GM12878 (cell line): ENCODE data around the gene CFAP61. TPM values are rescaled to one million over a fixed set of nuclear protein-coding genes. Genes with fewer than 3 reads are reported as not detected.

Experiments
- ATAC-seq: fragments of 200-7000 bp; cut with Tn5 transposase; 3 replicates; pipeline ENCODE4 v1.9.1; 2020; ENCODE audit warnings: mild to moderate bottlenecking, moderate library complexity
- BruUV-seq: library from RNA; stranded (reverse); fragments of 400-500 nt; replicated peaks from 2 replicates; lab custom pipeline; 2021; lab: Mats Ljungman, UMichigan
- CTCF ChIA-PET: fragments of 300-600 bp; sonication (Branson Sonifier 250); formaldehyde crosslinking; extraction: SDS; loops from one replicate; lab custom pipeline; 2021; ENCODE audit warnings: inconsistent platforms; lab: Yijun Ruan, JAX
- POLR2A ChIA-PET: fragments of 350-600 bp; formaldehyde crosslinking; extraction: SDS; loops from one replicate; lab custom pipeline; 2021; ENCODE audit warnings: inconsistent platforms; lab: Charles Lee
- RAD21 ChIA-PET: fragments of 300-600 bp; sonication (Branson Sonifier 250); formaldehyde crosslinking; loops from one replicate; lab custom pipeline; 2023; ENCODE audit warnings: antibody characterized with exemption; ENCODE audit not compliant: unreplicated experiment; lab: Charles Lee
- SMC1A ChIA-PET: fragments of 300-600 bp; sonication (Branson Sonifier 250); formaldehyde crosslinking; loops from one replicate; lab custom pipeline; 2023; ENCODE audit not compliant: unreplicated experiment, uncharacterized antibody; lab: Charles Lee
- DNase-seq: peaks from one replicate; pipeline ENCODE4 v3.0.0-alpha.2; 2011; ENCODE audit warnings: low read depth, low spot score
- FAIRE-seq: peaks from 3 replicates; lab custom pipeline; 2011; peaks lifted over from hg19 to GRCh38; lab: Jason Lieb, UNC
- H2AFZ ChIP-seq: 2 replicates; pipeline ENCODE4 v1.6.0; 2011; ENCODE audit warnings: low read depth, low read length, control low read depth; ENCODE audit not compliant: control insufficient read depth
- H3K27ac ChIP-seq: 2 replicates; pipeline ENCODE4 v1.5.1; 2011; ENCODE audit warnings: control low read depth; ENCODE audit not compliant: control insufficient read depth, insufficient read depth
- H3K27me3 ChIP-seq, 2 experiments: replicated peaks in 1 of 2; 2 replicates each; pipeline versions ENCODE4 v1.6.0 to v1.6.1; 2011; ENCODE audit warnings: low read length in 1 of 2; ENCODE audit not compliant: control insufficient read depth in 2 of 2, insufficient read depth in 2 of 2
- H3K36me3 ChIP-seq, 2 experiments: 2 replicates each; pipeline ENCODE4 v1.5.1; 2011; ENCODE audit warnings: low read length in 1 of 2; ENCODE audit not compliant: control insufficient read depth in 2 of 2, insufficient read depth in 2 of 2
- H3K4me1 ChIP-seq: 2 replicates; pipeline ENCODE4 v1.6.1; 2011; ENCODE audit warnings: mild to moderate bottlenecking, low read length, moderate library complexity, mixed read lengths; ENCODE audit not compliant: control insufficient read depth, insufficient read depth
- H3K4me2 ChIP-seq: 2 replicates; pipeline ENCODE4 v1.6.0; 2011; ENCODE audit warnings: control low read depth; ENCODE audit not compliant: control insufficient read depth, insufficient read depth
- H3K4me3 ChIP-seq: fragments of 200-600 bp; sonication (generic); 2 replicates; pipeline ENCODE4 v1.5.1; 2016
- H3K79me2 ChIP-seq: 2 replicates; pipeline ENCODE4 v1.6.0; 2011; ENCODE audit warnings: low read length; ENCODE audit not compliant: control insufficient read depth, insufficient read depth
- H3K9ac ChIP-seq: 2 replicates; pipeline ENCODE4 v1.8.0; 2011; ENCODE audit warnings: low read length, control low read depth, mixed read lengths; ENCODE audit not compliant: control insufficient read depth, insufficient read depth
- H3K9me3 ChIP-seq: replicated peaks from 3 replicates; pipeline ENCODE4 v1.5.1; 2011; ENCODE audit warnings: mild to moderate bottlenecking, low read length; ENCODE audit not compliant: control insufficient read depth, insufficient read depth
- H4K20me1 ChIP-seq: 2 replicates; pipeline ENCODE4 v1.6.0; 2011; ENCODE audit not compliant: control insufficient read depth, insufficient read depth
- EP300 ChIP-seq, 2 experiments: fragments of 150-350 bp in 1 of 2; IDR thresholded peaks; 2 replicates each; pipeline ENCODE4 v1.6.1; 2011 to 2012; ENCODE audit warnings: low read depth in 2 of 2, low read length in 2 of 2, borderline replicate concordance in 1 of 2, improper control_type of control experiment in 1 of 2, inconsistent platforms in 1 of 2; ENCODE audit not compliant: control insufficient read depth in 1 of 2
- ETV6 ChIP-seq, 2 experiments: fragments of 450-650 bp in 1 of 2; IDR thresholded peaks in 1 of 2; conservative IDR thresholded peaks in 1 of 2; 2 replicates each; pipeline ENCODE4 v1.6.1; 2014; ENCODE audit warnings: antibody characterized with exemption in 1 of 2, borderline replicate concordance in 1 of 2, low read depth in 1 of 2, mild to moderate bottlenecking in 1 of 2, moderate library complexity in 1 of 2
- EZH2 ChIP-seq: IDR thresholded peaks from 2 replicates; pipeline ENCODE4 v1.6.1; 2012; ENCODE audit warnings: low read depth, mild to moderate bottlenecking, control low read depth, inconsistent platforms, low read length, borderline replicate concordance; ENCODE audit not compliant: control insufficient read depth
- FOXK2 ChIP-seq: fragments of 450-650 bp; IDR thresholded peaks from 2 replicates; pipeline ENCODE4 v1.6.1; 2017; ENCODE audit warnings: mild to moderate bottlenecking, moderate library complexity
- GATAD2B ChIP-seq: fragments of 450-650 bp; conservative IDR thresholded peaks from 2 replicates; pipeline ENCODE4 v1.6.1; 2017; ENCODE audit warnings: low read depth, mild to moderate bottlenecking, moderate library complexity
- IKZF2 ChIP-seq, 2 experiments: fragments of 450-650 bp; IDR thresholded peaks; 2 replicates each; pipeline ENCODE4 v1.6.1; 2017; ENCODE audit warnings: mild to moderate bottlenecking in 2 of 2, moderate library complexity in 2 of 2
- KDM1A ChIP-seq: fragments of 200-600 bp; sonication (generic); IDR thresholded peaks from 2 replicates; pipeline ENCODE4 v1.6.1; 2016; ENCODE audit warnings: borderline replicate concordance
- KLF5 ChIP-seq: fragments of 450-650 bp; IDR thresholded peaks from 2 replicates; pipeline ENCODE4 v1.6.1; 2014; ENCODE audit warnings: mild to moderate bottlenecking; ENCODE audit not compliant: partially characterized antibody
- NBN ChIP-seq: fragments of 450-650 bp; IDR thresholded peaks from 2 replicates; pipeline ENCODE4 v1.6.1; 2016
- NFYB ChIP-seq: IDR thresholded peaks from 2 replicates; pipeline ENCODE4 v1.6.1; 2011; ENCODE audit warnings: low read depth, mild to moderate bottlenecking, low read length, improper control_type of control experiment, moderate library complexity; ENCODE audit not compliant: insufficient read depth
- POLR2AphosphoS2 ChIP-seq: IDR thresholded peaks from 2 replicates; pipeline ENCODE4 v1.6.1; 2011; ENCODE audit warnings: low read depth, mild to moderate bottlenecking, low read length, improper control_type of control experiment, moderate library complexity
- RAD21 ChIP-seq: IDR thresholded peaks from 2 replicates; pipeline ENCODE4 v1.6.1; 2011; ENCODE audit warnings: mild to moderate bottlenecking, low read depth, low read length, moderate library complexity; ENCODE audit not compliant: insufficient read depth
- RELA ChIP-seq: fragments of 450-650 bp; IDR thresholded peaks from 2 replicates; pipeline ENCODE4 v1.8.0; 2014; ENCODE audit warnings: borderline replicate concordance; ENCODE audit not compliant: partially characterized antibody
- SIX5 ChIP-seq: IDR thresholded peaks from 2 replicates; pipeline ENCODE4 v1.6.1; 2011; ENCODE audit warnings: mild to moderate bottlenecking, low read depth, low read length, moderate library complexity; ENCODE audit not compliant: severe bottlenecking
- SMAD1 ChIP-seq: fragments of 450-650 bp; IDR thresholded peaks from 2 replicates; pipeline ENCODE4 v1.6.1; 2018; ENCODE audit warnings: mild to moderate bottlenecking, low read depth; ENCODE audit not compliant: partially characterized antibody
- SUZ12 ChIP-seq: fragments of 200-600 bp; sonication (generic); IDR thresholded peaks from one replicate; pipeline ENCODE4 v1.6.1; 2018; ENCODE audit warnings: antibody characterized with exemption, mild to moderate bottlenecking; ENCODE audit not compliant: unreplicated experiment
- YY1 ChIP-seq: IDR thresholded peaks from 2 replicates; pipeline ENCODE4 v1.6.1; 2011; ENCODE audit warnings: low read depth, mild to moderate bottlenecking, low read length
- ZBED1 ChIP-seq: IDR thresholded peaks from 2 replicates; pipeline ENCODE4 v1.6.1; 2016; ENCODE audit warnings: borderline replicate concordance
- WGBS: methylation state at CpG from one replicate; pipeline ENCODE4 v1.1.6; 2016; ENCODE audit warnings: low lambda C conversion rate; ENCODE audit not compliant: insufficient replicate concordance, insufficient coverage; ENCODE audit errors: missing lambda C conversion rate; 5-methylcytosine and 5-hydroxymethylcytosine counted together
- in situ Hi-C: fragments of 300-500 bp; cut with MboI; formaldehyde crosslinking; loops from 9 replicates; pipeline ENCODE4 v1.14.3; 2018; ENCODE audit warnings: mixed read lengths
- intact Hi-C: fragments of 100-400 bp; cut with micrococcal nuclease; formaldehyde crosslinking; loops from one replicate; pipeline ENCODE4 v1.14.2; 2022; ENCODE audit not compliant: unreplicated experiment
- polyA plus RNA-seq, 11 experiments: library from polyadenylated mRNA; depleted of rRNA in 4 of 11; unstranded in 6 of 11; stranded (reverse) in 5 of 11; fragments of >200 nt; fragmentation: Nextera tagmentation in 4 of 11; fragmentation: Illumina TruSeq in 1 of 11; extraction: Ambion mirVana in 4 of 11; extraction: Trizol in 1 of 11; gene quantifications; 1 replicate in 1 of 11; 2 replicates in 10 of 11; pipeline versions ENCODE4 v1.2.1 to v1.2.3, GENCODE V29; 2011 to 2016; ENCODE audit warnings: inconsistent platforms in 2 of 11, missing spikeins in 2 of 11, low read depth in 1 of 11
- total RNA-seq, 4 experiments: library from RNA; depleted of rRNA in 3 of 4; stranded (reverse); fragments of >200 nt in 3 of 4; fragmentation: Illumina TruSeq in 1 of 4; extraction: Trizol in 1 of 4; gene quantifications; 2 replicates each; pipeline versions ENCODE4 v1.2.1 to v1.2.3, GENCODE V29; 2013 to 2021
- TF ChIP-seq, protein P1 (sequence below): fragments of 450-650 bp; formaldehyde crosslinking; IDR thresholded peaks from 2 replicates; pipeline ENCODE4 v1.4.0; 2020; ENCODE audit warnings: mild to moderate bottlenecking, moderate library complexity
- TF ChIP-seq, protein P2 (sequence below): fragments of 450-650 bp; IDR thresholded peaks from 2 replicates; pipeline ENCODE4 v1.6.1; 2017; ENCODE audit warnings: borderline replicate concordance

Gene CFAP61
- total and polyA plus RNA-seq, 10 of the 15 experiments (the other 5 are each of a cell fraction or from before 2014, with no cell fraction given): 0.11 to 0.41 (median 0.24) TPM; not detected in 7

- no peak overlapping the region for H3K9ac ChIP-seq
- POLR2A ChIA-PET: no interaction called here
- H3K4me1 ChIP-seq: no peaks in the 10 kb centered on the region
- RAD21 ChIA-PET: no interaction called here
- H4K20me1 ChIP-seq: no peaks in the 10 kb centered on the region
- no peak overlapping the region for H2AFZ ChIP-seq
- no peaks in the 10 kb centered on the region for H3K27me3 ChIP-seq
- H3K36me3 ChIP-seq: no peaks in the 10 kb centered on the region
- no peak for ATAC-seq
- CTCF ChIA-PET: interaction anchor here (0.7 kb wide), 1 partner anchor 937 kb away, joined by 3 read pairs; no protein-coding TSS in a partner anchor
- TF ChIP-seq EZH2 (no peak), SIX5 (no peak), KLF5 (no peak), YY1 (no peak), SMAD1 (no peak), RAD21 (no peak), FOXK2 (no peak), EP300 (IDR thresholded peaks at IDR 0.05; ENCODE audit: borderline replicate concordance in 1 of 2, control insufficient read depth in 1 of 2, low read depth in 2 of 2, low read length in 2 of 2) (no peak), IKZF2 (IDR thresholded peaks at IDR 0.05) (no peak), RELA (no peak), NBN (no peak), SUZ12 (no peak), ZBED1 (no peak), POLR2AphosphoS2 (no peak), NFYB (no peak), KDM1A (no peak), GATAD2B (no peak), ETV6 (conservative IDR thresholded peaks at IDR 0.05 in 1 of 2, IDR thresholded peaks at IDR 0.05 in 1 of 2; ENCODE audit: borderline replicate concordance in 1 of 2, low read depth in 1 of 2) (no peak)
- TF ChIP-seq, protein P1, sequence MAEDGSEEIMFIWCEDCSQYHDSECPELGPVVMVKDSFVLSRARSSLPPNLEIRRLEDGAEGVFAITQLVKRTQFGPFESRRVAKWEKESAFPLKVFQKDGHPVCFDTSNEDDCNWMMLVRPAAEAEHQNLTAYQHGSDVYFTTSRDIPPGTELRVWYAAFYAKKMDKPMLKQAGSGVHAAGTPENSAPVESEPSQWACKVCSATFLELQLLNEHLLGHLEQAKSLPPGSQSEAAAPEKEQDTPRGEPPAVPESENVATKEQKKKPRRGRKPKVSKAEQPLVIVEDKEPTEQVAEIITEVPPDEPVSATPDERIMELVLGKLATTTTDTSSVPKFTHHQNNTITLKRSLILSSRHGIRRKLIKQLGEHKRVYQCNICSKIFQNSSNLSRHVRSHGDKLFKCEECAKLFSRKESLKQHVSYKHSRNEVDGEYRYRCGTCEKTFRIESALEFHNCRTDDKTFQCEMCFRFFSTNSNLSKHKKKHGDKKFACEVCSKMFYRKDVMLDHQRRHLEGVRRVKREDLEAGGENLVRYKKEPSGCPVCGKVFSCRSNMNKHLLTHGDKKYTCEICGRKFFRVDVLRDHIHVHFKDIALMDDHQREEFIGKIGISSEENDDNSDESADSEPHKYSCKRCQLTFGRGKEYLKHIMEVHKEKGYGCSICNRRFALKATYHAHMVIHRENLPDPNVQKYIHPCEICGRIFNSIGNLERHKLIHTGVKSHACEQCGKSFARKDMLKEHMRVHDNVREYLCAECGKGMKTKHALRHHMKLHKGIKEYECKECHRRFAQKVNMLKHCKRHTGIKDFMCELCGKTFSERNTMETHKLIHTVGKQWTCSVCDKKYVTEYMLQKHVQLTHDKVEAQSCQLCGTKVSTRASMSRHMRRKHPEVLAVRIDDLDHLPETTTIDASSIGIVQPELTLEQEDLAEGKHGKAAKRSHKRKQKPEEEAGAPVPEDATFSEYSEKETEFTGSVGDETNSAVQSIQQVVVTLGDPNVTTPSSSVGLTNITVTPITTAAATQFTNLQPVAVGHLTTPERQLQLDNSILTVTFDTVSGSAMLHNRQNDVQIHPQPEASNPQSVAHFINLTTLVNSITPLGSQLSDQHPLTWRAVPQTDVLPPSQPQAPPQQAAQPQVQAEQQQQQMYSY (CRISPR knock-in tag): no peak
- TF ChIP-seq, protein P2, sequence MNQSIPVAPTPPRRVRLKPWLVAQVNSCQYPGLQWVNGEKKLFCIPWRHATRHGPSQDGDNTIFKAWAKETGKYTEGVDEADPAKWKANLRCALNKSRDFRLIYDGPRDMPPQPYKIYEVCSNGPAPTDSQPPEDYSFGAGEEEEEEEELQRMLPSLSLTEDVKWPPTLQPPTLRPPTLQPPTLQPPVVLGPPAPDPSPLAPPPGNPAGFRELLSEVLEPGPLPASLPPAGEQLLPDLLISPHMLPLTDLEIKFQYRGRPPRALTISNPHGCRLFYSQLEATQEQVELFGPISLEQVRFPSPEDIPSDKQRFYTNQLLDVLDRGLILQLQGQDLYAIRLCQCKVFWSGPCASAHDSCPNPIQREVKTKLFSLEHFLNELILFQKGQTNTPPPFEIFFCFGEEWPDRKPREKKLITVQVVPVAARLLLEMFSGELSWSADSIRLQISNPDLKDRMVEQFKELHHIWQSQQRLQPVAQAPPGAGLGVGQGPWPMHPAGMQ: no peak
- TF ChIP-seq, all 136 proteins: peak for 0
- Histone ChIP-seq H3K79me2 (no peaks in the 10 kb centered on the region), H3K27ac (no peak overlapping the region), H3K9me3 (no peaks in the 10 kb centered on the region), H3K4me3 (no peak overlapping the region), H3K4me2 (no peak overlapping the region)
- FAIRE-seq: no peak
- SMC1A ChIA-PET: no interaction called here
- in situ Hi-C loops: no loop called here
- no TSS peak for BruUV-seq
- intact Hi-C loops: no loop called here
- DNase-seq: no peak
- WGBS: 21% methylated on average over 6 of the region's 6 CpGs
Observed at GRCh38 chr20:20195021-20195705, 142.8 kb downstream of the CFAP61 start.
